ENCODE data around the gene TLE4. TPM values are rescaled to one million over a fixed set of nuclear protein-coding genes. Genes with fewer than 3 reads are reported as not detected.

Gene TLE4
- total RNA-seq, 1 donor from 2014 or later = 25.1 TPM

DNA sequence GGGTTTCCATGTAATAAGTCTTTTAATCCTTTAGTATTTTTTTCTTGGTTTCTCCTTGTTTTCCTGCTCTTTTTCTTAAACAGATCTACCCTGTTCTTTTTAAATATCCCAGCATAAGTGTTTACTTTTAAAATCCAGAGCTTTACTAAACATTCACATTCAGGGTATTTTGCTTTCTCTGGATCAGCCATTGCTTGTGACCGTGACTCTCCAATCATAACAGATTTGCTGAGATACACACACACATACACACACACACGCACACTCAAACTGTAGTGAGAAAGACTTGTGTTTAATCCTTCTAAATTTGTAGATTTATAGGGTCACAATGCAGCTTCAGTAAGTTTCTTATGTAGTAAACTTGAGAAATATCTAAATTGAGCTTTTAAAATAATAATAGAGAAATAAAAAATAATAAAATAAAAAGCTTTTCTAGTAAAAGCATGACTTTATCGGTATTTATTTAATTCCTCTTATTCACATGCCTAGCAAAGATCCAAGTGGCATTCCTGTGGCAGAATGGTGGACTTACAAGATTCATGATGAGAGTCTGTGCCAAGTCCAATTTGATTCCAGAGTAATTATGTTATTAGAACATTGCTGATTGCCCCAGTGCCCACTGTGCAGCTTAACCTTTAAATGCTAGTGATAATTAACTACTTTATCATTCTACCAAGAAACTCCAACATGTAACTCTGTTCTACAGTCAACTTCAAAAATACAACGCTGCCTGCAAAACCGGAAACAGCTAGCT is 129.0 kb downstream of the TLE4 start:
- Mint-ChIP-seq H3K36me3 (ENCODE audit: low read depth) (peaks cover 7% of the 10 kb centered on the region), H3K27ac (no peak overlapping the region), H3K9me3 (no peaks in the 10 kb centered on the region), H3K4me1 (ENCODE audit: low read depth) (peaks cover 10% of the 10 kb centered on the region), H3K4me3 (no peak overlapping the region), H3K27me3 (ENCODE audit: insufficient read depth) (no peaks in the 10 kb centered on the region)
- no peak for DNase-seq (ENCODE audit: low spot score)
- intact Hi-C loops (cut with micrococcal nuclease) = no loop called here

DNA sequence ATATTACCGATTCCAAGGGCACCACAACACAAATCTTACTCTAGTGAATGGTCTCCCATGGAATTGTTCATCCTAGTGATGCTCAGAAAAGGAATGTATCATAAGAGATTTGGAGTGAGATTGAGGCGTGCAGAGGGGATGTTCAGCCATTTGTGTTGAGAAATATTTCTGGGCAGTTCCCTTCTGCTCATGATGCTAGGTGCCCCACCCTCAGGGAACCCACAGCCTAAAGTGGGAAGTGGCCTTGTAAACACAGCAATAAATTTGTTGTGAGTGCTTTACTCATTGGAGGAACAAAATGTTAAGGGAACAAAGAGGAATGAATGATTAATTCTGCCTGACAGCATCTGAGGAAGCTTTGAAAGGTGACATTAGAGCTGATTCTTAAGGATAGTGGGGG is 129.9 kb downstream of the TLE4 start:
- intact Hi-C loops (cut with micrococcal nuclease) = no loop called here
- Mint-ChIP-seq H3K4me1 (ENCODE audit: low read depth) (peaks cover 5% of the 10 kb centered on the region), H3K36me3 (ENCODE audit: low read depth) (peaks cover 9% of the 10 kb centered on the region), H3K27me3 (ENCODE audit: insufficient read depth) (no peaks in the 10 kb centered on the region), H3K4me3 (no peak overlapping the region), H3K27ac (no peak overlapping the region), H3K9me3 (no peaks in the 10 kb centered on the region)
- DNase-seq (ENCODE audit: low spot score) = no peak

DNA sequence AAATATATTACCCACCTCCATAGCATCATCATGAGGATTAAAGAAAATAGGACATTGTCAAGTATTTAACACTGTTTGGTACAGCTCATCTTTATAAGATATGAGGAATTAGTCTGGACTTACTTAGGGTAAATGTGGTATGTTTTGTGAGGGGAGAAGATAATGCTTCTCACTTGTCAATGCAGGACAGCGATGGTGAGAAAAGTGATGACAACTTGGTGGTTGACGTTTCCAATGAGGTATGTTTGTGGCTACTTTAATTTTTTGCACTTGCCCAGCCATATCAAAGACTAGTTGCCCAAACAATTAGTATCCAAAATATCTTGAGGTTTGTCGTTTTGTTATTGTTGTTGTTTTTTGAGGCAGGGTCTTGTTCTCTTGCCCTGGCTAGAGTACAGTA is 133.9 kb downstream of the TLE4 start:
- Mint-ChIP-seq H3K4me3 (no peak overlapping the region), H3K36me3 (ENCODE audit: low read depth) (peaks cover 26% of the 10 kb centered on the region), H3K9me3 (no peaks in the 10 kb centered on the region), H3K27ac (no peak overlapping the region), H3K27me3 (ENCODE audit: insufficient read depth) (no peaks in the 10 kb centered on the region), H3K4me1 (ENCODE audit: low read depth) (peaks cover 5% of the 10 kb centered on the region)
- intact Hi-C loops (cut with micrococcal nuclease) = no loop called here
- no peak for DNase-seq (ENCODE audit: low spot score)

- Mint-ChIP-seq H3K4me3 (no peak overlapping the region), H3K4me1 (ENCODE audit: low read depth) (peaks cover 4% of the 10 kb centered on the region), H3K36me3 (ENCODE audit: low read depth) (peaks cover 30% of the 10 kb centered on the region), H3K9me3 (no peaks in the 10 kb centered on the region), H3K27ac (no peak overlapping the region), H3K27me3 (ENCODE audit: insufficient read depth) (no peaks in the 10 kb centered on the region)
- no peak for DNase-seq (ENCODE audit: low spot score)
- intact Hi-C loops (cut with micrococcal nuclease) = no loop called here
These were observed 134.7 kb downstream of the TLE4 start for GRCh38 chr9:79706512-79706911.

DNA sequence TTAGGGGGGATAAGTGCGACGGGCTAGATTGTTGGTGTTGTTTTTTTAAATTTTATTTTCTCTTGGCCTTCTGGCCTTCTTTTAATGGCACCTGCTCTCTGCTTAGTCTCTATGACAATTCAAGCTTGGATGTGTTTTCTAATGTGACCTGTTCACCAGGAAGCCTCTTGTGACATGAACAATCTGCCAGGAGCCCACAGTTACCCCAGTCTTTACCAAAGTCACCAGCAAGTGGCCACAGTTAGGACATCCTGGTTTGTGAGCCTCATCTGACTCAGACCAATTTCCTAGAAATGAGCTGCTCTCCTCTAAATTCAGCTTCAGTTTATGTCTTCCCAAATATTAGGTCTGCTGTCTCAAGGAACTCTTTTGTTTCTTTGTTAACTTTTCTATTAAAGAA is 135.8 kb downstream of the TLE4 start:
- DNase-seq (ENCODE audit: low spot score) = no peak
- Mint-ChIP-seq H3K27ac (no peak overlapping the region), H3K4me3 (no peak overlapping the region), H3K9me3 (no peaks in the 10 kb centered on the region), H3K4me1 (ENCODE audit: low read depth) (peaks cover 7% of the 10 kb centered on the region), H3K27me3 (ENCODE audit: insufficient read depth) (no peaks in the 10 kb centered on the region), H3K36me3 (ENCODE audit: low read depth) (peaks cover 30% of the 10 kb centered on the region)
- intact Hi-C loops (cut with micrococcal nuclease) = no loop called here

DNA sequence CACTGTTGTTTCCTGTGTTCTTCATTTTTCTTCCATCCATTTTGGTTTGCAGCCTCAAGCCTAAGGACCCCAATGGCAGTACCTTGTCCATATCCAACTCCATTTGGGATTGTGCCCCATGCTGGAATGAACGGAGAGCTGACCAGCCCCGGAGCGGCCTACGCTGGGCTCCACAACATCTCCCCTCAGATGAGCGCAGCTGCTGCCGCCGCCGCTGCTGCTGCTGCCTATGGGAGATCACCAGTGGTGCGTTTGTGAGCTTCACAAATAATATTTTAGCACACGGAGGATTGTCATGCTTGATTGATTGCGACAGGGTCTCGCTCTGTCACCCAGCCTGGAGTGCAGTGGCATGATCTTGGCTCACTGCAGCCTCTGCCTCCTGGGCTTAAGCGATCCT is 136.8 kb downstream of the TLE4 start:
- DNase-seq (ENCODE audit: low spot score) = no peak
- Mint-ChIP-seq H3K27ac (no peak overlapping the region), H3K4me3 (no peak overlapping the region), H3K36me3 (ENCODE audit: low read depth) (peaks cover 33% of the 10 kb centered on the region), H3K27me3 (ENCODE audit: insufficient read depth) (no peaks in the 10 kb centered on the region), H3K9me3 (no peaks in the 10 kb centered on the region), H3K4me1 (ENCODE audit: low read depth) (peaks cover 7% of the 10 kb centered on the region)
- intact Hi-C loops (cut with micrococcal nuclease) = no loop called here

DNA sequence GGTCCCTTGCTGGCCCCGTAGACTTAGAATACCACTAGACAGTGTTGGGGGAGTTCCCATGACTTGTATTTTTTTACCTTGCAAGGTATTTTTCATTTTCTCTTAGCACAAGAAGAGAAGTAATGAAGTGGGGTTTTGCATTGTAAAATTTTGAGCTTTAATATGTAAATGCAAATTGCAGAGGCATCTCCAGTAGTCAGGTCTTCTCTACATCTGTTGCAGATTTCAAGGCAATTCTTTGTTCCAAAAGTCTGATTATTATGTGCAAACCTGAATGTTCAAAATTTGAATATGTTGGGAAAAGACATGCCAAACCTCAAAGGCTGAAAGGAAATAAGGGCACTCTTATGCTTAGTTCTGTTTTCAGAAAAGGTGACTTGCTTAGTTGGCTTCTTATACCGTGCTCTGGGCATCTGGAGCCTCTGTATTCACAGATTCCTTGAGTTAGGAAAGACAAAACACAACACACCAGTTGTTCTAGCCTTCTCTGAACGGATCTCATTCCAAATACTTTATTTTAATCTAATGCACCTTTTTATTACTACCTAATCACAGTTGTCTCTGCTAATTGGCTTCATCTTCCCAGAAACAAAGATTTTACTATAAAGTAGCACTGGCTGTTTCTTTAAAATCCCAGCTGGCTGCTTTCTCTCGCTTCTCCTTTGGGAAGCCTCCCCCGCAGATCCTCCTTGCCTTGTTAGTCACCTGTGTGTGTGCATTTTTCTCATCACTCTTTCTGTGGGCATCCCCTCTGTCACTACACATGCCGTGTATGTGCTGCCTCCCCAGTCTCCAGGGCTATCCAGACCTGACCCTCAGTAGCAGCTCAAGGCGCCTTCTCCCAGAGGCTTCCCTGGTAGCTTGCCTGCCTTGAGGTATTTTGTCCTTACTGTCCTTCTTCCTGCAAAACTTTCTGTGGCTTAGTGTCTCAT is 138.2 kb downstream of the TLE4 start:
- H3K9me3 Mint-ChIP-seq = no peaks in the 10 kb centered on the region
- intact Hi-C loops (cut with micrococcal nuclease) = no loop called here
- H3K27me3 Mint-ChIP-seq (ENCODE audit: insufficient read depth) = no peaks in the 10 kb centered on the region
- DNase-seq (ENCODE audit: low spot score) = no peak
- no peak overlapping the region for H3K27ac Mint-ChIP-seq
- H3K36me3 Mint-ChIP-seq (ENCODE audit: low read depth) = peaks cover 38% of the 10 kb centered on the region
- no peak overlapping the region for H3K4me3 Mint-ChIP-seq
- peaks cover 7% of the 10 kb centered on the region for H3K4me1 Mint-ChIP-seq (ENCODE audit: low read depth)

- no peaks in the 10 kb centered on the region for H3K9me3 Mint-ChIP-seq
- peaks cover 7% of the 10 kb centered on the region for H3K4me1 Mint-ChIP-seq (ENCODE audit: low read depth)
- no peak for DNase-seq (ENCODE audit: low spot score)
- no peak overlapping the region for H3K27ac Mint-ChIP-seq
- intact Hi-C loops (cut with micrococcal nuclease) = no loop called here
- peaks cover 27% of the 10 kb centered on the region for H3K36me3 Mint-ChIP-seq (ENCODE audit: low read depth)
- no peaks in the 10 kb centered on the region for H3K27me3 Mint-ChIP-seq (ENCODE audit: insufficient read depth)
- no peak overlapping the region for H3K4me3 Mint-ChIP-seq
These were observed 140.1 kb downstream of the TLE4 start for GRCh38 chr9:79711874-79712273.

GRCh38 chr9:79719021-79719420 is 147.3 kb downstream of the TLE4 start:
- no peak for DNase-seq (ENCODE audit: low spot score)
- Mint-ChIP-seq H3K4me3 (no peak overlapping the region), H3K9me3 (no peaks in the 10 kb centered on the region), H3K4me1 (ENCODE audit: low read depth) (no peaks in the 10 kb centered on the region), H3K36me3 (ENCODE audit: low read depth) (peaks cover 36% of the 10 kb centered on the region), H3K27ac (no peak overlapping the region), H3K27me3 (ENCODE audit: insufficient read depth) (no peaks in the 10 kb centered on the region)
- intact Hi-C loops (cut with micrococcal nuclease) = no loop called here

- Mint-ChIP-seq H3K9me3 (no peaks in the 10 kb centered on the region), H3K4me3 (no peak overlapping the region), H3K4me1 (ENCODE audit: low read depth) (no peaks in the 10 kb centered on the region), H3K36me3 (ENCODE audit: low read depth) (peaks cover 35% of the 10 kb centered on the region), H3K27me3 (ENCODE audit: insufficient read depth) (no peaks in the 10 kb centered on the region), H3K27ac (no peak overlapping the region)
- intact Hi-C loops (cut with micrococcal nuclease) = no loop called here
- no peak for DNase-seq (ENCODE audit: low spot score)
These were observed 148.2 kb downstream of the TLE4 start for GRCh38 chr9:79719989-79720388.

DNA sequence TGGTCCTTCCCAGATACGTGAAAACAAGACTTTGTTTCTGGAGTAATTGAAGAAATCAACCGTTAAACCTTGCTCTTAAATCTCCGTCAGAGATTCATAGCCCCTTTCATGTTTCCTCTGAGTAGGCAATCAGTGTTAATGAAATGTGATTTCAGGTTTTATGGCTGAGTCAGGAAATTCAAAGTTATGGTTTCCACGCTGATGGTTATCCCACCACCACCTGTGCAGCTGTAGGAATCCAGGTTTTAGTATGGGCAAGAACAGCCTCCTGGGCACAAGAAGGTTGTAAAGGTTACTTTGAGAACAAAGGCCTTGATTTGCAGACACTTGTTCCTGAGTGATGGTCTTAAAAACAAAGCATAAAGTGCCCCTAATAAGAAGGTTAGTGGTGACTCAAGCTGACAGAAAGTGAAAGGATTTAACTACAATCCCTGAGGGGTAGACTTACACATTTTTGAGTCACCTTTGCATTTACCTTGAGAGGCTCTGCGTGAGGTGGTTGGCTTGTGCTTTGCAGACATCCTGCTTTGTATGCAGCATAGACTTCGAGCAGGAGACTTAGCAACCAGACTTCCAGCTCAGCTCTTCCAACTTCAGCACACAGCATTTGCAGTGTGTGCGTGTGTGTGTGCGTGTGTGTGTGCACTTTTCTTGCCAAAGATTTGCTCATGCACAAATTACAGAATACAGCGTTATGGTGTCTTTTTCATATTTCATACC is 159.6 kb downstream of the TLE4 start:
- H3K27ac Mint-ChIP-seq = no peak overlapping the region
- H3K27me3 Mint-ChIP-seq (ENCODE audit: insufficient read depth) = peaks cover 1% of the 10 kb centered on the region
- H3K9me3 Mint-ChIP-seq = peaks cover 18% of the 10 kb centered on the region
- peaks cover 6% of the 10 kb centered on the region for H3K36me3 Mint-ChIP-seq (ENCODE audit: low read depth)
- H3K4me1 Mint-ChIP-seq (ENCODE audit: low read depth) = no peaks in the 10 kb centered on the region
- no peak overlapping the region for H3K4me3 Mint-ChIP-seq
- no peak for DNase-seq (ENCODE audit: low spot score)
- intact Hi-C loops (cut with micrococcal nuclease) = no loop called here

GRCh38 chr9:79735023-79735779 is 163.4 kb downstream of the TLE4 start:
- intact Hi-C loops (cut with micrococcal nuclease) = no loop called here
- no peaks in the 10 kb centered on the region for H3K4me1 Mint-ChIP-seq (ENCODE audit: low read depth)
- H3K27me3 Mint-ChIP-seq (ENCODE audit: insufficient read depth) = peaks cover 1% of the 10 kb centered on the region
- H3K9me3 Mint-ChIP-seq = peaks cover 18% of the 10 kb centered on the region
- H3K4me3 Mint-ChIP-seq = no peak overlapping the region
- H3K36me3 Mint-ChIP-seq (ENCODE audit: low read depth) = no peaks in the 10 kb centered on the region
- DNase-seq (ENCODE audit: low spot score) = no peak
- H3K27ac Mint-ChIP-seq = no peak overlapping the region

All from activated T-helper 1 cell treated with anti-CD3 and anti-CD28 coated beads, Interleukin-12 subunit alpha, Interleukin-12 subunit beta, Interleukin-2, Interleukin-4 antibody, amounts not matched to agents 30 ng/mL and 10 ng/mL and 1 ng/mL, durations not matched to agents 14 hours and 24 hours and 36 hours (primary cell).